Endothelial cell of umbilical vein (primary cell): Measurements from ENCODE around the gene DOCK7. TPM values are rescaled to one million over a fixed set of nuclear protein-coding genes. Genes with fewer than 3 reads are reported as not detected.

Experiments
- BruUV-seq: library from RNA; stranded (reverse); fragments of 400-500 nt; replicated peaks from 2 replicates; lab custom pipeline; 2021; lab: Mats Ljungman, UMichigan
- CTCF ChIA-PET: fragments of 300-600, 350-600 bp; sonication (Branson Sonifier 250); formaldehyde crosslinking; loops from one replicate; lab custom pipeline; 2021; ENCODE audit warnings: antibody characterized with exemption, inconsistent platforms; lab: Charles Lee
- POLR2A ChIA-PET: fragments of 300-600, 350-600 bp; sonication (Branson Sonifier 250); formaldehyde crosslinking; loops from one replicate; lab custom pipeline; 2021; ENCODE audit warnings: antibody characterized with exemption, inconsistent platforms; lab: Charles Lee
- DNase-seq: peaks from one replicate; pipeline ENCODE4 v3.0.0-alpha.2; 2011; ENCODE audit warnings: low read depth, low spot score
- FAIRE-seq: peaks from 2 replicates; lab custom pipeline; 2011; peaks lifted over from hg19 to GRCh38; lab: Jason Lieb, UNC
- H2AFZ ChIP-seq: 2 replicates; pipeline ENCODE4 v1.6.0; 2012; ENCODE audit warnings: low read depth, low read length, control low read depth, inconsistent platforms
- H3K27ac ChIP-seq: 2 replicates; pipeline ENCODE4 v1.5.1; 2011; ENCODE audit warnings: low read depth, mild to moderate bottlenecking, control low read depth, low read length, moderate library complexity; ENCODE audit not compliant: insufficient read depth
- H3K27me3 ChIP-seq, 2 experiments: 2 replicates each; pipeline versions ENCODE4 v1.6.0 to v1.6.1; 2011; ENCODE audit warnings: low read length in 2 of 2, mixed read lengths in 1 of 2; ENCODE audit not compliant: control insufficient read depth in 2 of 2, insufficient read depth in 2 of 2
- H3K36me3 ChIP-seq, 2 experiments: 2 replicates in 1 of 2; 3 replicates in 1 of 2; pipeline ENCODE4 v1.5.1; 2011; ENCODE audit warnings: low read length in 2 of 2, mild to moderate bottlenecking in 1 of 2, moderate library complexity in 1 of 2; ENCODE audit not compliant: control insufficient read depth in 2 of 2, insufficient read depth in 2 of 2; ENCODE audit errors: extremely low read depth in 1 of 2
- H3K4me1 ChIP-seq: 3 replicates; pipeline ENCODE4 v1.5.1; 2011; ENCODE audit warnings: mild to moderate bottlenecking, low read length; ENCODE audit not compliant: control insufficient read depth, insufficient read depth; ENCODE audit errors: extremely low read depth
- H3K4me2 ChIP-seq: 2 replicates; pipeline ENCODE4 v1.6.1; 2011; ENCODE audit warnings: low read length, control low read depth, mixed read lengths; ENCODE audit not compliant: insufficient read depth
- H3K4me3 ChIP-seq, 3 experiments: fragments of 200-600 bp in 1 of 3; sonication (generic), shearing (Covaris generic) in 1 of 3; replicated peaks in 1 of 3; 2 replicates each; pipeline ENCODE4 v1.5.1; 2011 to 2016; ENCODE audit warnings: control low read depth in 3 of 3, low read length in 3 of 3, mild to moderate bottlenecking in 2 of 3, inconsistent platforms in 1 of 3, low read depth in 1 of 3, moderate library complexity in 1 of 3; ENCODE audit not compliant: insufficient read depth in 1 of 3
- H3K79me2 ChIP-seq: 2 replicates; pipeline ENCODE4 v1.6.0; 2012; ENCODE audit warnings: low read length, inconsistent platforms; ENCODE audit not compliant: control insufficient read depth, insufficient read depth
- H3K9ac ChIP-seq: replicated peaks from 2 replicates; pipeline ENCODE3; 2011; ENCODE audit warnings: low read length, control low read depth; ENCODE audit not compliant: insufficient read depth; ENCODE audit errors: extremely low read depth
- H3K9me1 ChIP-seq: replicated peaks from 3 replicates; pipeline ENCODE4 v1.6.0; 2011; ENCODE audit warnings: mild to moderate bottlenecking, low read length; ENCODE audit not compliant: control insufficient read depth, insufficient read depth; ENCODE audit errors: extremely low read depth
- H3K9me3 ChIP-seq: replicated peaks from 2 replicates; pipeline ENCODE4 v1.5.1; 2012; ENCODE audit warnings: low read length, inconsistent platforms; ENCODE audit not compliant: control insufficient read depth, insufficient read depth
- H4K20me1 ChIP-seq: replicated peaks from 2 replicates; pipeline ENCODE3; 2011; ENCODE audit warnings: mild to moderate bottlenecking, low read length; ENCODE audit not compliant: control insufficient read depth, insufficient read depth; ENCODE audit errors: extremely low read depth
- EZH2 ChIP-seq: IDR thresholded peaks from 2 replicates; pipeline ENCODE4 v1.6.1; 2012; ENCODE audit warnings: borderline replicate concordance, low read depth, mild to moderate bottlenecking, moderate library complexity, low read length, inconsistent platforms; ENCODE audit not compliant: severe bottlenecking
- FOS ChIP-seq: IDR thresholded peaks from 2 replicates; pipeline ENCODE4 v1.6.1; 2011; ENCODE audit warnings: mild to moderate bottlenecking, low read length, moderate library complexity, borderline replicate concordance; ENCODE audit not compliant: insufficient read depth
- GATA2 ChIP-seq: IDR thresholded peaks from 2 replicates; pipeline ENCODE4 v1.7.0; 2011; ENCODE audit warnings: low read depth, mild to moderate bottlenecking, moderate library complexity, mixed read lengths, low read length; ENCODE audit not compliant: insufficient read length, insufficient read depth
- JUN ChIP-seq: IDR thresholded peaks from 2 replicates; pipeline ENCODE4 v1.6.1; 2011; ENCODE audit warnings: borderline replicate concordance, low read depth; ENCODE audit not compliant: insufficient read length, insufficient read depth
- MAX ChIP-seq: IDR thresholded peaks from 2 replicates; pipeline ENCODE4 v1.6.1; 2011; ENCODE audit not compliant: insufficient read depth, insufficient read length
- MYC ChIP-seq: IDR thresholded peaks from one replicate; pipeline ENCODE4 v1.6.1; 2011; ENCODE audit warnings: mild to moderate bottlenecking, low read depth, low read length
- POLR2A ChIP-seq: IDR thresholded peaks from 2 replicates; pipeline ENCODE4 v1.6.1; 2012; ENCODE audit warnings: low read depth, mild to moderate bottlenecking, control low read depth, low read length
- POLR2AphosphoS5 ChIP-seq: IDR thresholded peaks from 2 replicates; pipeline ENCODE4 v1.6.1; 2012; ENCODE audit warnings: low read depth, mild to moderate bottlenecking, control low read depth, low read length, moderate library complexity; ENCODE audit not compliant: insufficient read depth
- dilution Hi-C: fragments of 300-500 bp; cut with MboI; formaldehyde crosslinking; loops from one replicate; pipeline ENCODE4 v1.15.0; 2019; ENCODE audit warnings: low sequenced_read_pairs; ENCODE audit not compliant: extremely low pct_ligation_motif_present
- intact Hi-C: fragments of 100-400 bp; cut with micrococcal nuclease; formaldehyde crosslinking; loops from one replicate; pipeline ENCODE4 v1.10.0; 2022
- polyA plus RNA-seq, 4 experiments: library from polyadenylated mRNA; depleted of rRNA in 3 of 4; stranded (reverse) in 3 of 4; unstranded in 1 of 4; fragments of >200 nt; gene quantifications; 2 replicates each; pipeline versions ENCODE4 v1.2.1 to v1.2.3, GENCODE V29; 2011 to 2012; ENCODE audit warnings: missing spikeins in 1 of 4
- total RNA-seq: library from RNA; stranded (reverse); gene quantifications from 2 replicates; pipeline ENCODE4 v1.2.3, GENCODE V29; 2021
- TF ChIP-seq, protein P1 (sequence below), 2 donors: IDR thresholded peaks; 1 replicate in 1 of 2; 2 replicates in 1 of 2; pipeline ENCODE4 v1.5.1; 2011; ENCODE audit warnings: low read length in 2 of 2, mild to moderate bottlenecking in 2 of 2, moderate library complexity in 2 of 2, control low read depth in 1 of 2, inconsistent platforms in 1 of 2, low read depth in 1 of 2; ENCODE audit not compliant: insufficient read depth in 1 of 2; ENCODE audit errors: extremely low read depth in 1 of 2

DOCK7 gene
- total and polyA plus RNA-seq, 2 donors (not counting 3 experiments of a cell fraction or from before 2014, with no cell fraction given): 9.4 to 31.9 TPM

- dilution Hi-C loops: no loop called here
- TF ChIP-seq POLR2AphosphoS5: no peak
- TF ChIP-seq POLR2A: no peak
- TF ChIP-seq MAX: no peak
- TF ChIP-seq FOS: no peak
- no peak for TF ChIP-seq EZH2
- TF ChIP-seq MYC: no peak
- TF ChIP-seq, protein P1, sequence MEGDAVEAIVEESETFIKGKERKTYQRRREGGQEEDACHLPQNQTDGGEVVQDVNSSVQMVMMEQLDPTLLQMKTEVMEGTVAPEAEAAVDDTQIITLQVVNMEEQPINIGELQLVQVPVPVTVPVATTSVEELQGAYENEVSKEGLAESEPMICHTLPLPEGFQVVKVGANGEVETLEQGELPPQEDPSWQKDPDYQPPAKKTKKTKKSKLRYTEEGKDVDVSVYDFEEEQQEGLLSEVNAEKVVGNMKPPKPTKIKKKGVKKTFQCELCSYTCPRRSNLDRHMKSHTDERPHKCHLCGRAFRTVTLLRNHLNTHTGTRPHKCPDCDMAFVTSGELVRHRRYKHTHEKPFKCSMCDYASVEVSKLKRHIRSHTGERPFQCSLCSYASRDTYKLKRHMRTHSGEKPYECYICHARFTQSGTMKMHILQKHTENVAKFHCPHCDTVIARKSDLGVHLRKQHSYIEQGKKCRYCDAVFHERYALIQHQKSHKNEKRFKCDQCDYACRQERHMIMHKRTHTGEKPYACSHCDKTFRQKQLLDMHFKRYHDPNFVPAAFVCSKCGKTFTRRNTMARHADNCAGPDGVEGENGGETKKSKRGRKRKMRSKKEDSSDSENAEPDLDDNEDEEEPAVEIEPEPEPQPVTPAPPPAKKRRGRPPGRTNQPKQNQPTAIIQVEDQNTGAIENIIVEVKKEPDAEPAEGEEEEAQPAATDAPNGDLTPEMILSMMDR (IDR thresholded peaks at IDR 0.05; ENCODE audit: extremely low read depth in 1 of 2, insufficient read depth in 1 of 2, low read depth in 1 of 2, low read length in 2 of 2): no peak
- TF ChIP-seq JUN: no peak
- TF ChIP-seq GATA2: no peak
- intact Hi-C loops: no loop called here
- Histone ChIP-seq H3K36me3 (peaks cover 0 to 2% of the 10 kb centered on the region in 2 experiments), H3K27me3 (no peaks in the 10 kb centered on the region), H3K4me1 (no peaks in the 10 kb centered on the region), H2AFZ (no peak overlapping the region), H3K27ac (no peak overlapping the region), H3K9me3 (no peaks in the 10 kb centered on the region), H3K4me2 (no peak overlapping the region), H3K79me2 (no peaks in the 10 kb centered on the region), H4K20me1 (no peaks in the 10 kb centered on the region), H3K9ac (no peak overlapping the region), H3K9me1 (no peaks in the 10 kb centered on the region), H3K4me3 (no peak overlapping the region)
- ChIA-PET POLR2A (no interaction called here), CTCF (interaction anchor here (0.8 to 2.5 kb wide), 2 partner anchors 12 to 20 kb away, joined by 5 to 10 read pairs; no protein-coding TSS in a partner anchor)
- no peak for FAIRE-seq
- DNase-seq: no peak
- BruUV-seq: no TSS peak
Measured at GRCh38 chr1:62487956-62488355, 200.2 kb downstream of the DOCK7 start.
